Dendritic cell treated with granulocyte-macrophage colony-stimulating factor and Interleukin-4, amounts not matched to agents 40 ng/mL and 50 ng/mL, for 4 days (primary cell): ENCODE results near the gene AFF3.

Experiments used
- H3K27ac Mint-ChIP-seq: one replicate; pipeline ENCODE4 v1.8.0; 2022; ENCODE audit warnings: mild to moderate bottlenecking, mixed read lengths
- H3K27me3 Mint-ChIP-seq: one replicate; pipeline ENCODE4 v1.8.0; 2022; ENCODE audit warnings: mild to moderate bottlenecking, mixed read lengths
- H3K36me3 Mint-ChIP-seq: one replicate; pipeline ENCODE4 v1.8.0; 2022; ENCODE audit warnings: low read depth, mixed read lengths
- H3K4me1 Mint-ChIP-seq: one replicate; pipeline ENCODE4 v1.8.0; 2022; ENCODE audit warnings: low read depth, mixed read lengths
- H3K4me3 Mint-ChIP-seq: one replicate; pipeline ENCODE4 v1.8.0; 2022; ENCODE audit warnings: mild to moderate bottlenecking, moderate library complexity, mixed read lengths
- H3K9me3 Mint-ChIP-seq: one replicate; pipeline ENCODE4 v1.8.0; 2022; ENCODE audit warnings: mixed read lengths
- intact Hi-C: fragments of 100-400 bp; cut with micrococcal nuclease; formaldehyde crosslinking; loops from one replicate; pipeline ENCODE4 v1.15.0; 2022

The AFF3 gene

DNA sequence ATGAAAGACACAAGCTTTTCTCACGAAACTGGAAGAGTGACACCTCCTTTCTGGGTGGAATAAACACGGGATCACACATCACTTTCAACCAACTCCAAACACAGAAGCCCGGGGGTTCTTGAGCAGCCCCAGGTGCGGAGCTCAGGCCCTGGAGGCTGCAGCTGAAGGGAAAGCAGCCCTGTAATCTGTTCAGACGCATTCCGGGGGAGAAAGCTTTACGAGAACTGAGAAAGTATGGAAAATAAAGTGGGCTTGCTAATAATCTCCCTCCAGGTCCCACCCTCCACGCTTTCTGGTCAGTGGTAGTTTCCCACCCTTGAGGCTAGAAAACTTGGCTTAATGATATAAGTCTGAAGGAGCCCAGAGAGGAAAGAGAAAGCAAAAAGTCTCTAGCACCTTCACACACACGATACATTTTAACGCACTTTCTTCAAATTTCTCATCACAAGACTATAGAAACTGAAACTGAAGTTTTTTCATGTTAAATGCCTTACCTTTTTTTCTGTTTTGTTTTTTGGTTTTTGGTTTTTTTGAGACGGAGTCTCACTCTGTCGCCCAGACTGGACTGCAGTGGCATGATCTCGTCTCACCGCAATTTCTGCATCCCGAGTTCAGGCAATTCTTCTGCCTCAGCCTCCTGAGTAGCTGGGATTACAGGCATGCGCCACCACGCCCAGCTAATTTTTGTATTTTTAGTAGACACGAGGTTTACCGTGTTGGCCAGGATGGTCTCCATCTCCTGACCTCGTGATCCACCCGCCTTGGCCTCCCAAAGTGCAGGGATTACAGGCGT, 141.3 kb downstream of the AFF3 start:
- no peaks in the 10 kb centered on the region for H3K36me3 Mint-ChIP-seq
- no peaks in the 10 kb centered on the region for H3K27me3 Mint-ChIP-seq
- H3K4me3 Mint-ChIP-seq: no peak overlapping the region
- H3K4me1 Mint-ChIP-seq: no peaks in the 10 kb centered on the region
- H3K9me3 Mint-ChIP-seq: no peaks in the 10 kb centered on the region
- intact Hi-C loops: no loop called here
- H3K27ac Mint-ChIP-seq: no peak overlapping the region

DNA sequence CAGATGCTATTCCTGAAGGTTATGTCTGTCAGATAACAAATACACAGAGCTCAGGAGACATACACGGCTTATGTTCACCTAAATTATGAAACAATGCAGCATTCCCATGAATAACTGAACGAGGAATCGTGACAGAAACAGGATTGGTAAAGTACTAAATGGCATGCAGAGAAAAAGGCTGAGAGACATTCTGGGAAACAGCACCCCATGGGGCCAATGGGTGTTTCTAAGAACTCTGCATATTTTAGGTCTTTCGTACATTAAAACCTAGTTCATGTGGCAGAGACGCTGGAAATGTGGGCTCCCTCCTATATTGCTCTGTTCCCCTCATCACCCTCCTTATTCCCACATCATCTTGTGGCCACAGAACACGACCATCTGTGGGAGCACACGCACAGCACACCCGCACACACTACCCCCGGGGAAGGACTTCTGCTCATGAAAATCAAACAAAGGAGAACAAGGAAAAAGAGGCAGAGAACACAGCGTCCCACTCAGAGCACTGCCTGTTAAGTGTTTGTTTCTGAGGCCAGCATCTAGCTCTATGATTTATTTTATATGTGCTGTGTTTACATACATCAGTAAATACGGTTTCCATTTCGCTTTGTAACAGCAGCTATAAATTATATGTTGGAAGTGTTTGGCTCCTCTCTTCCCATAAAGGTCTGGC, 143.6 kb downstream of the AFF3 start:
- Mint-ChIP-seq H3K4me1 (no peaks in the 10 kb centered on the region), H3K9me3 (no peaks in the 10 kb centered on the region), H3K27me3 (no peaks in the 10 kb centered on the region), H3K27ac (no peak overlapping the region), H3K36me3 (no peaks in the 10 kb centered on the region), H3K4me3 (no peak overlapping the region)
- intact Hi-C loops: no loop called here

DNA sequence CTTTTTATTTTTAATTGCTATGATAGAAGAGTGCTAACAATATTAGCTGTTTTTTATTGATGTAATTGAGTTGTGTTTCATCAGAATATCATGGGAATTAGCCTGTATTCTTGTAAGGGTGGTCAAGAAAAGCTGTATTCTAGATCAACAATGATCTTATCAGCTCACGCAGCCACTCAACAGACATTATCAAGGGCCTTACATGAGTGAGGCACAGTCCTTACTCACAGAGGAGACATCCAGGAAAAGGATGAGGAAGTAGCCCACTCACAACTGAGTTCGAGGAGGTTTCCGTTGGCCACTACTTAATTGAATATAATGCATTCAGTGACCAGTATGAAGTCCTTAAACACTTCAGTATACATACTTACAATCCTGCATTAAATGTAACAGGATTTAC, 152.5 kb downstream of the AFF3 start:
- no peaks in the 10 kb centered on the region for H3K9me3 Mint-ChIP-seq
- H3K4me1 Mint-ChIP-seq: peaks cover 5% of the 10 kb centered on the region
- H3K27me3 Mint-ChIP-seq: no peaks in the 10 kb centered on the region
- intact Hi-C loops: no loop called here
- H3K27ac Mint-ChIP-seq: no peak overlapping the region
- no peak overlapping the region for H3K4me3 Mint-ChIP-seq
- no peaks in the 10 kb centered on the region for H3K36me3 Mint-ChIP-seq

DNA sequence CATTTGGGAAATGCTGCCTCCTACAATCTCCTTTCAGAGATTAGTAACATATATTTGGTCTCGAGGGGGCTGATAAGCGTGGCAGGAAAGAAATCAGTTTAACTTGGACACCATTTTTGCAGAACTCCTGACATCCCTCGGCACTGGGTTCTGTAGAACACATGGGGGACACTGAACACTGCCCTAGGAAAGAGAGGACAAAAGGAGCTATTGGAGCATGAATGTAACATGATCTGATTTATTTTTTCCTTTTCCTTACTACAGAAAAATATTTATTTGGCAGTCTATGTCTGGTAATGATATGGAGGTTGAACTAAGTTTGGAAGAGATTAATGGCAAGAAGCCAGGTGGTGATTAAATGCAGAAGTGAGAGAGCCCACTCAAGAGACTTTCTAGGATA, 153.8 kb downstream of the AFF3 start:
- Mint-ChIP-seq H3K27me3 (no peaks in the 10 kb centered on the region), H3K27ac (no peak overlapping the region), H3K36me3 (no peaks in the 10 kb centered on the region), H3K4me3 (no peak overlapping the region), H3K4me1 (peaks cover 5% of the 10 kb centered on the region), H3K9me3 (no peaks in the 10 kb centered on the region)
- intact Hi-C loops: no loop called here

DNA sequence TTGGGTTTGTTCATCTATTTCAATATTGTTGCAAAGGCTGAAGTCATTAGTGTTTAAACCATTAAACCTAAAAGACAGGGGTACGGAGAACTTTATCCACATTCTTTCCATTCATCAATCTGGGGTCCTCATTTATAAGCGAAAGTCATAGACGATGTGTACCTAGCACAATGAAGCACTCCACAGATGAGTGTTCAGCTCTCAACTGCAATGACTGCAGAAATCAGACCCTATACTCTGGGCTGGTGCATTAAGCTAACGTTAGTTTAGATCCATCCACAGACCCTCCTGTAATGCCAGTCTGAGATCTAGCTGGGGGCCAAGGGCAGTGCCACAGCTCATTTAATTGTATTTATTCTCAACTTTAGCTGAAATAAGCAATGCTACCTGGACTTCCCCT, 155.2 kb downstream of the AFF3 start:
- H3K27ac Mint-ChIP-seq: no peak overlapping the region
- H3K9me3 Mint-ChIP-seq: no peaks in the 10 kb centered on the region
- no peak overlapping the region for H3K4me3 Mint-ChIP-seq

DNA sequence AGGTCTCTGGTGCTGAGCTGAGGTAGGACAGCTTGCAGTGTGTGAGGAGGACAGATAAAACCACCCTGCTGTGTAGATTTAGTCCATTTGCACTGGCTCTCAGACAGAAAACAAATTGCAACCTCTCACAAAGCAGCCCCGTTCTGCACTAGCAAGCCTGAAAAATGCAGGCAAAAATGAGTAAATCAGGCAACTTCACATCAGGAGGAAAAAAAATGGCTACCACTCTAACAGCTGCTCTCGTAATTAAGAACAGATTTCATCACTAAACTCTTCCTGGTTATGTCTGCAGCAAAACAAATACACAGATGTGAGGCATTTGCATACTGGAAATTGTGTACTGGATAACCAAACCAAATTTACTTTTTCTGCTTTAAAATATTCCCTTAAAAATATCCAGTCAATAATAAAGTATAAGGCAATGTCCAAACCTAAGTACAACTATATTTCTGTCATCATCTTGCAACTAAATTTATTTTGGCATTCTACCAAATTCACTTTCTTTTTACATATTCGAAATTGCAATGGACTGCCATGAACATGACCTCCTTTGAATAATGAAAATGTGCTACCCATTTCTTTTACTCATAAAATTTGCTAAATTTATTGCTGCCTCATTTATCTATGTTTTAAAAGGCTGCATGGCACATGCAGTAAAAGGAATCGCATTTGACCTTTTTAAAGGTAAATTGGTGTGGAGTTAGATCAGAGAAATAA, 157.4 kb downstream of the AFF3 start:
- no peak overlapping the region for H3K4me3 Mint-ChIP-seq
- no peaks in the 10 kb centered on the region for H3K27me3 Mint-ChIP-seq
- peaks cover 5% of the 10 kb centered on the region for H3K4me1 Mint-ChIP-seq
- intact Hi-C loops: no loop called here
- H3K9me3 Mint-ChIP-seq: no peaks in the 10 kb centered on the region
- H3K36me3 Mint-ChIP-seq: peaks cover 6% of the 10 kb centered on the region
- H3K27ac Mint-ChIP-seq: no peak overlapping the region

More for the DNA sequence above, 155.2 kb downstream of the AFF3 start:
- H3K27me3 Mint-ChIP-seq: no peaks in the 10 kb centered on the region
- intact Hi-C loops: no loop called here
- peaks cover 4% of the 10 kb centered on the region for H3K36me3 Mint-ChIP-seq
- peaks cover 5% of the 10 kb centered on the region for H3K4me1 Mint-ChIP-seq

DNA sequence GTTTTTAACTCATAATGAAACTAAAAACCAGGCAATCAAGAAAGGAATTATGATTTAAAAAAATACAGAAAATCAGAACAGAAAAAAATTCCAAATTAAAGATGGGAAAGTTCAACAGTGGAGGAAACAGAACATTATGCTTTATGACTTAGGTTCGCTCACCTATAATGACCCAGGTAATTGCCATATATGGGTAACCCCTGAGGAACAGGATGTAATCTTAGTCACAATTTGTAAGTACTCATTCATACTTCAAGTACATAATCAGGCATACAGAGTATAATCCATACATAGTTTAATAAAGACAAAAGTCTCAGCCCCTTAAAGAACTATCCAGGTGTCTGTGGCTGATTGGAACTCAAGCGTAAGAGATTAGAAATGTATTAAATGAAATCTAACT, 159.6 kb downstream of the AFF3 start:
- H3K4me3 Mint-ChIP-seq: no peak overlapping the region
- peaks cover 6% of the 10 kb centered on the region for H3K36me3 Mint-ChIP-seq
- H3K27ac Mint-ChIP-seq: no peak overlapping the region
- H3K4me1 Mint-ChIP-seq: no peaks in the 10 kb centered on the region
- H3K9me3 Mint-ChIP-seq: no peaks in the 10 kb centered on the region
- intact Hi-C loops: no loop called here
- H3K27me3 Mint-ChIP-seq: no peaks in the 10 kb centered on the region

DNA sequence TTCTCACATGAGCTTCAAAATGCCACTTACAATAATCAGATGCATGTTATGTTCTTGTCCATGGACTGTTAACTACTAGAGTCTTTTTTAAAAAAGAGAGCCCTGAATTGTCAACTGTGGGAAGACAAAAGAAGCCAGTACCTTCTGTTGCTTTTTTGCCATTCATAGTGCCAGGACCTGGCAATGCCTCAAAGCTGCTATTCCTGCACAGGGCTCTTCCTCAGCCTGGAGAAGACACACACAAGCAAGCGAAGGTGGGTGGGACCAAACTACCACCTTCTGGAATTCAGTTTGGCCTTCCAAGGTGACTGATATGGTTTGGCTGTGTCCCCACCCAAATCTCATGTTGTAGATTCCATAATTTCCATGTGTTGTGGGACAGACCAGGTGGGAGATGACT, 160.6 kb downstream of the AFF3 start:
- Mint-ChIP-seq H3K36me3 (peaks cover 6% of the 10 kb centered on the region), H3K4me1 (no peaks in the 10 kb centered on the region), H3K27ac (no peak overlapping the region), H3K9me3 (no peaks in the 10 kb centered on the region), H3K27me3 (no peaks in the 10 kb centered on the region), H3K4me3 (no peak overlapping the region)
- intact Hi-C loops: no loop called here

DNA sequence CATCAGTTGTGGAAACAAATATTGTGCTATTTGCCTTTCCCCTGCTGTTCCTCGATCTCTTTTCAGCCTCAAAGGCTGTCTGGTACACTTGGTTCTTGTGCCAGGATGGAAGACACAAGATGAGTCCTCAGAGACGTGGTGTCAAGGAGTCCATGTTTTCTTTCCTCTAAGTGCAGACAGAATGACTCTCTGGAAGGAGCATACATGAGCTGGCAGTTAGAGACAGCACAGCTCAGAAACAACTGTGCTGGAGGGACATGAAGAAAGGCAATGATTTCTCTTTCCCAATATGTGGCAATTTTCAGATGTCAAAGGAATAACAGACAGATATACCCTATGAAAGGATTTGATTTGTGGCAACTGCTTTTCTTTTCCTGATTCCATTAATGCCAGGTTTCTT, 162.2 kb downstream of the AFF3 start:
- Mint-ChIP-seq H3K9me3 (no peaks in the 10 kb centered on the region), H3K4me3 (no peak overlapping the region), H3K4me1 (no peaks in the 10 kb centered on the region), H3K36me3 (peaks cover 6% of the 10 kb centered on the region), H3K27ac (no peak overlapping the region), H3K27me3 (no peaks in the 10 kb centered on the region)
- intact Hi-C loops: no loop called here

DNA sequence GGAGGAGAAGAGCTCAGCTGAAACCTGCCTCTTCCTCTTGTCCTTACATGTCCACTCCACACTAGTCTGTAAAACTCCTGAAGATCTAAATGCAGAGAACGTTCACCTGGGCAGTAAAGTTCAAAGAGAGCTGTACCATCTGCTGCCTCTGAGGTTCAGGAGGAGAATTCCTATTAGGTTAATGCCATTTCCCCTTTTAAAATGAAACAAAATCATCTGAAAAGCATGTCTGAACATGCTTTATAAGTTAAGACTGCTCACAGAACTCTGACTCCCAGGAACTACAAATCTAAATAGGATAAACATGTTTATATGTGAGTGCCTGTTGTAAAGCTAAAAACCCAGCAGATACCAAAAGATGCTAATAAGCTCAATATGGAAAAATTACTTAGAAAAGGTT, 164.4 kb downstream of the AFF3 start:
- Mint-ChIP-seq H3K27ac (no peak overlapping the region), H3K27me3 (no peaks in the 10 kb centered on the region), H3K9me3 (no peaks in the 10 kb centered on the region), H3K4me3 (no peak overlapping the region), H3K36me3 (peaks cover 6% of the 10 kb centered on the region), H3K4me1 (no peaks in the 10 kb centered on the region)
- intact Hi-C loops: no loop called here

DNA sequence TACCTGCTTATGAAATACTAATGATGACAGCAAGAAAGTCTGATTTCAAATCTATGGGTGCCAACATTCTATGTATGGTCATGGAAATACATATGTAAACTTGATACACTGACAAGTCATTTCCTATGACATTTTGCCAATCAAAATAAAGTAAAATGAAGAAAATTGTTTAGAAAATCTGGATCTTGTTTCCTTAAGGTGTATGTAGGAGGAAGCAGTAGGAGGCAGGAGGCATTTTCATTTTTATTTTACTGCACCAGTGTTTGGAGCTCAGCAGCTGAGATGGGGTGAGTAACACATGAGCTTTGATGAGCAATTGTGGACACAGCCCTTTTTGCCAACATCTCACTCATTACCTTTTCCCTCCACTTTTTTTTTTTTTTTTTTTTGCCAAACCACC, 167.0 kb downstream of the AFF3 start:
- Mint-ChIP-seq H3K36me3 (no peaks in the 10 kb centered on the region), H3K4me3 (no peak overlapping the region), H3K27me3 (peaks cover 3% of the 10 kb centered on the region), H3K27ac (no peak overlapping the region), H3K9me3 (no peaks in the 10 kb centered on the region), H3K4me1 (peaks cover 10% of the 10 kb centered on the region)
- intact Hi-C loops: no loop called here

DNA sequence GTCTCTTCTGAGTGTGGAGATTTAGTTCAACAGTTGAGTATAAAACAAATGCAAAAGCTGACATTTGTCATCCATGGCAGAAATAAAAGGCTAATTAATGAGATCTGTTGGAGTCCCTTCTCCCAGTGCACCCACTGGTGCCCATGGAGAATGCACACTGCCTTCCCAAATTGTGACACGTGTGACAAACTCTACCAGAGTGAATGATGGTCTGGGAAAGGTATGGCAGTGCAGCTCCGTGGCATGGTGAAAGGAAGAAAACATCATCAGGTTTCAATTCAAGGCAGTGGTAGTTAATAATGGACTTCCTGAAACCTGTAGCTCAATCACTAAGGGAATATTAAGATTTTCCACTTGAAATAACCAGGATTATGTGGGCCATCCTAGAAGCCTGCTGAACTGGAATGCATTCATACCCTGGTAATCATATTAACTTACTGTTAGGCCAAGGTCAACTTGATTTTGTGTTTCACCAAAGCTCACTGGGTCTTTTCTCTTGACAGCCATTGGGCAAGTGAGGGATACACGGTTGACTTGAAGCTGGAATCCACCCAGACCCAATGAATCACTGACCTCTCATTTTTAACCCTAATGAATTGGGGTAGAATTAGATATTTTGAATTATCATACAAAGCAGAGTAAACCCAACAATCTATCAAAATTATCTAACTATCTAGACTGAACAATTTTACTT, 167.6 kb downstream of the AFF3 start:
- no peaks in the 10 kb centered on the region for H3K36me3 Mint-ChIP-seq
- H3K9me3 Mint-ChIP-seq: no peaks in the 10 kb centered on the region
- H3K4me1 Mint-ChIP-seq: peaks cover 16% of the 10 kb centered on the region
- peaks cover 3% of the 10 kb centered on the region for H3K27me3 Mint-ChIP-seq
- intact Hi-C loops: no loop called here
- H3K4me3 Mint-ChIP-seq: no peak overlapping the region
- no peak overlapping the region for H3K27ac Mint-ChIP-seq

DNA sequence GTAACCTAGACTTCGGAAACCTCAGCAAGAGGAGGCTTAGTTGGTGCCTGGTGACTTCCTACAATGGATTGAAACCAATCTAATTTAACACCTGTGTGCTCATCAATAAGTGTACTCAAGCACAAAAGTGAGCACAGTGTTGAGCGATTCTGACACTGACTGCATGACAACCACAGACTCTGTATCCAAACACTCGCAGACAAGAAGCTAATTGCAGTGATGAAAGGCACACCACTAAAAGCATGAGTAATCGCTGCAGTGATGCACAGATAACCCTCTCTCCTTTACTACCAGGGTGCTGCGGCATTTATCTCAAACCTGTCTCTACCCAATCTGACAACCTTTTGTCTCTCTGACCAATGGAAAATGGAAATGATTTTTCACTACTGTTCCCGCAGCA, 168.1 kb downstream of the AFF3 start:
- Mint-ChIP-seq H3K4me1 (peaks cover 16% of the 10 kb centered on the region), H3K9me3 (no peaks in the 10 kb centered on the region), H3K36me3 (no peaks in the 10 kb centered on the region), H3K4me3 (no peak overlapping the region), H3K27ac (no peak overlapping the region), H3K27me3 (peaks cover 3% of the 10 kb centered on the region)
- intact Hi-C loops: no loop called here

DNA sequence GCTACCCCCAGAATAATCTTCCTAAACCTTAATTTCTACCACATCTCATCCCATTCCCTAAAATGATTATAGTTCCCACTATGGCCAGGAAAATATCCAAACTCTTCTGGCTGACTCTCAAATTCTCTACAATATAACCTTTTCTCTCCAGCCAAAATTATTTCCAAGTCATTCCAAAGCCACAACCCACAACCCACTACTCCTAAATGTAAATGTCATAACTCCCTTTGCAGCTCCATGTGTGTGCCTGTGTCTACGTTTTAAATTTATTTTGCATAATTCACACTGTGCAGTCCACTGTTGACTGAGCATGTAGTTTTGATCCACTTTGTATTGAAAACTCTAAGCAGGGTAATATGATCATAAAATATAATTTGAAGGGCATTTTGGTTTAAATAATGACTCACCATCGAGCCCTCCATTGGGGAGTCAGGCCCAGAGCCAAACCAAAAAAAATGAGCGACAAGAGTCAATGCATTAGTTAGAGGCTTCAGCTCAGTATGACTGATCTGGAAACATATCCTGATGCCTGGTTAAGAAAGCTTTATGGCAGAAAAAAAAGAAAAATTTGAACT, 171.0 kb downstream of the AFF3 start:
- Mint-ChIP-seq H3K27me3 (peaks cover 3% of the 10 kb centered on the region), H3K27ac (no peak overlapping the region), H3K4me1 (peaks cover 16% of the 10 kb centered on the region), H3K9me3 (no peaks in the 10 kb centered on the region), H3K4me3 (no peak overlapping the region), H3K36me3 (no peaks in the 10 kb centered on the region)
- intact Hi-C loops: no loop called here
